Vagina (tissue), 2 donors: Measurements from ENCODE around the gene EPS15.
"Not testable (repeated sequence)": the region's sequence is repeated elsewhere in the genome, so short reads cannot be mapped to it uniquely, and the experiment has no call there.

Experiments used
- CTCF ChIP-seq, 3 experiments: fragments of 450-650 bp in 2 of 3; fragments of 200-600 bp in 1 of 3; sonication (generic) in 1 of 3; IDR thresholded peaks; one replicate each; pipeline ENCODE4 v1.5.1; 2017 to 2019; ENCODE audit warnings: antibody characterized with exemption in 3 of 3, mild to moderate bottlenecking in 2 of 3, moderate library complexity in 2 of 3
- POLR2AphosphoS5 ChIP-seq, 2 donors: sonication (generic); formaldehyde crosslinking; IDR thresholded peaks; one replicate each; pipeline ENCODE4 v1.9.0; 2017; ENCODE audit warnings: antibody characterized with exemption in 2 of 2, mild to moderate bottlenecking in 2 of 2, low read depth in 1 of 2; ENCODE audit not compliant: insufficient read depth in 1 of 2

- TF ChIP-seq CTCF (IDR thresholded peaks at IDR 0.05); POLR2AphosphoS5 (IDR thresholded peaks at IDR 0.05; ENCODE audit: insufficient read depth in 1 of 2, low read depth in 1 of 2): not testable (repeated sequence)
These were observed 41.8 kb upstream of the EPS15 start for GRCh38 chr1:51560895-51561294.
